WTC11 (cell line): ENCODE data around the gene SLC5A10. TPM values are rescaled to one million over a fixed set of nuclear protein-coding genes. Genes with fewer than 3 reads are reported as not detected.

Experiments used
- ATAC-seq: fragments of 200-7000 bp; cut with Tn5 transposase; 2 replicates; pipeline ENCODE4 v1.10.0; 2021; ENCODE audit warnings: mild to moderate bottlenecking, moderate library complexity
- CTCF ChIA-PET: fragments of 300-600 bp; sonication (Branson Sonifier 250); formaldehyde crosslinking; loops from one replicate; lab custom pipeline; 2021; ENCODE audit warnings: antibody characterized with exemption; lab: Charles Lee
- POLR2A ChIA-PET: fragments of 350-600 bp; sonication (Branson Sonifier 250); formaldehyde crosslinking; loops from one replicate; lab custom pipeline; 2021; ENCODE audit warnings: antibody characterized with exemption; lab: Charles Lee
- DNase-seq: peaks from one replicate; pipeline ENCODE4 v3.0.0; 2021; ENCODE audit warnings: low spot score
- H3K27ac Mint-ChIP-seq: 2 replicates; pipeline ENCODE4 v1.8.0; 2021; ENCODE audit warnings: mixed read lengths
- H3K27me3 Mint-ChIP-seq: 2 replicates; pipeline ENCODE4 v1.8.0; 2021; ENCODE audit warnings: low read depth, mild to moderate bottlenecking, moderate library complexity, mixed read lengths
- H3K36me3 Mint-ChIP-seq: 2 replicates; pipeline ENCODE4 v1.8.0; 2021; ENCODE audit warnings: mixed read lengths
- H3K4me1 Mint-ChIP-seq: 2 replicates; pipeline ENCODE4 v1.8.0; 2022; ENCODE audit warnings: mixed read lengths
- H3K4me3 Mint-ChIP-seq: 2 replicates; pipeline ENCODE4 v1.8.0; 2021; ENCODE audit warnings: mild to moderate bottlenecking, moderate library complexity, mixed read lengths
- H3K9me3 Mint-ChIP-seq: 2 replicates; pipeline ENCODE4 v1.8.0; 2021; ENCODE audit warnings: mixed read lengths
- ELF4 ChIP-seq: sonication (generic); formaldehyde crosslinking; IDR thresholded peaks from 2 replicates; pipeline ENCODE4 v1.8.1; 2022; ENCODE audit warnings: low read depth, mild to moderate bottlenecking, moderate library complexity, missing genetic modification reagents
- EMX1 ChIP-seq: fragments of 250-450 bp; sonication (Bioruptor Pico); IDR thresholded peaks from 2 replicates; pipeline ENCODE4 v1.8.0; 2021; ENCODE audit warnings: mild to moderate bottlenecking
- FOXP1 ChIP-seq: sonication (generic); formaldehyde crosslinking; IDR thresholded peaks from 2 replicates; pipeline ENCODE4 v1.8.0; 2022; ENCODE audit warnings: missing genetic modification reagents, mild to moderate bottlenecking, moderate library complexity, borderline replicate concordance
- GRHL2 ChIP-seq: fragments of 250-450 bp; sonication (Bioruptor Pico); IDR thresholded peaks from 2 replicates; pipeline ENCODE4 v1.8.0; 2022; ENCODE audit warnings: mild to moderate bottlenecking, moderate library complexity; ENCODE audit not compliant: insufficient replicate concordance, severe bottlenecking
- GTF2I ChIP-seq: fragments of 250-450 bp; sonication (Bioruptor Pico); conservative IDR thresholded peaks from 2 replicates; pipeline ENCODE4 v1.4.0; 2021; ENCODE audit warnings: mild to moderate bottlenecking
- JAZF1 ChIP-seq: fragments of 250-450 bp; sonication (Bioruptor Pico); IDR thresholded peaks from 2 replicates; pipeline ENCODE4 v1.9.0; 2021; ENCODE audit warnings: moderate library complexity, mild to moderate bottlenecking, inconsistent platforms
- KAT7 ChIP-seq: sonication (generic); formaldehyde crosslinking; IDR thresholded peaks from 2 replicates; pipeline ENCODE4 v1.8.1; 2023; ENCODE audit warnings: missing genetic modification reagents, mild to moderate bottlenecking, borderline replicate concordance
- RELA ChIP-seq: sonication (generic); formaldehyde crosslinking; IDR thresholded peaks from 2 replicates; pipeline ENCODE4 v1.8.1; 2022; ENCODE audit warnings: missing genetic modification reagents, mild to moderate bottlenecking, borderline replicate concordance
- SMAD3 ChIP-seq: sonication (generic); formaldehyde crosslinking; IDR thresholded peaks from 2 replicates; pipeline ENCODE4 v1.8.0; 2022; ENCODE audit warnings: missing genetic modification reagents, mild to moderate bottlenecking, borderline replicate concordance
- SMAD4 ChIP-seq: sonication (generic); formaldehyde crosslinking; IDR thresholded peaks from 2 replicates; pipeline ENCODE4 v1.8.0; 2022; ENCODE audit warnings: mild to moderate bottlenecking, missing genetic modification reagents
- SOX15 ChIP-seq: fragments of 250-450 bp; sonication (Bioruptor Pico); IDR thresholded peaks from 2 replicates; pipeline ENCODE4 v1.9.0; 2021; ENCODE audit warnings: mild to moderate bottlenecking
- TCF7 ChIP-seq: sonication (generic); formaldehyde crosslinking; IDR thresholded peaks from 2 replicates; pipeline ENCODE4 v1.8.0; 2022; ENCODE audit warnings: mild to moderate bottlenecking, low read depth, missing genetic modification reagents, moderate library complexity
- TEAD1 ChIP-seq: sonication (generic); formaldehyde crosslinking; IDR thresholded peaks from 2 replicates; pipeline ENCODE4 v1.8.0; 2022; ENCODE audit warnings: mild to moderate bottlenecking, missing genetic modification reagents
- ZNF138 ChIP-seq: sonication (generic); formaldehyde crosslinking; conservative IDR thresholded peaks from 2 replicates; pipeline ENCODE4 v1.8.1; 2022; ENCODE audit warnings: mild to moderate bottlenecking, moderate library complexity, missing genetic modification reagents
- ZNF219 ChIP-seq: sonication (generic); formaldehyde crosslinking; IDR thresholded peaks from 2 replicates; pipeline ENCODE4 v1.8.0; 2023; ENCODE audit warnings: missing genetic modification reagents, mild to moderate bottlenecking, borderline replicate concordance
- ZNF232 ChIP-seq: sonication (generic); formaldehyde crosslinking; IDR thresholded peaks from 2 replicates; pipeline ENCODE4 v1.8.0; 2022; ENCODE audit warnings: mild to moderate bottlenecking, missing genetic modification reagents
- total RNA-seq: library from RNA; stranded (reverse); gene quantifications from 3 replicates; pipeline ENCODE4 v1.2.3, GENCODE V29; 2021
- TF ChIP-seq, protein P1 (sequence below): fragments of 250-450 bp; sonication (Bioruptor Pico); IDR thresholded peaks from 2 replicates; pipeline ENCODE4 v1.8.0; 2021; ENCODE audit warnings: mild to moderate bottlenecking
- TF ChIP-seq, protein P2 (sequence below): sonication (generic); formaldehyde crosslinking; IDR thresholded peaks from 2 replicates; pipeline ENCODE4 v1.8.1; 2022; ENCODE audit warnings: low read depth, mild to moderate bottlenecking, moderate library complexity, missing genetic modification reagents, borderline replicate concordance
- TF ChIP-seq, protein P3 (sequence below): sonication (generic); formaldehyde crosslinking; IDR thresholded peaks from 2 replicates; pipeline ENCODE4 v1.8.0; 2023; ENCODE audit warnings: missing genetic modification reagents, mild to moderate bottlenecking, borderline replicate concordance
- TF ChIP-seq, protein P4 (sequence below): sonication (generic); formaldehyde crosslinking; IDR thresholded peaks from 2 replicates; pipeline ENCODE4 v1.8.1; 2022; ENCODE audit warnings: mild to moderate bottlenecking, missing genetic modification reagents, moderate library complexity, borderline replicate concordance
- TF ChIP-seq, protein P5 (sequence below): sonication (generic); formaldehyde crosslinking; IDR thresholded peaks from 2 replicates; pipeline ENCODE4 v1.8.1; 2023; ENCODE audit warnings: mild to moderate bottlenecking, missing genetic modification reagents, moderate library complexity
- TF ChIP-seq, protein P6 (sequence below): fragments of 200-600 bp; IDR thresholded peaks from 2 replicates; pipeline ENCODE4 v1.8.0; 2022; ENCODE audit warnings: antibody characterized with exemption
- TF ChIP-seq, protein P7 (sequence below): sonication (generic); formaldehyde crosslinking; IDR thresholded peaks from 2 replicates; pipeline ENCODE4 v1.8.1; 2023; ENCODE audit warnings: mild to moderate bottlenecking, missing genetic modification reagents, moderate library complexity

The SLC5A10 gene
- total RNA-seq, 1 experiment from 2014 or later, result not detected

DNA sequence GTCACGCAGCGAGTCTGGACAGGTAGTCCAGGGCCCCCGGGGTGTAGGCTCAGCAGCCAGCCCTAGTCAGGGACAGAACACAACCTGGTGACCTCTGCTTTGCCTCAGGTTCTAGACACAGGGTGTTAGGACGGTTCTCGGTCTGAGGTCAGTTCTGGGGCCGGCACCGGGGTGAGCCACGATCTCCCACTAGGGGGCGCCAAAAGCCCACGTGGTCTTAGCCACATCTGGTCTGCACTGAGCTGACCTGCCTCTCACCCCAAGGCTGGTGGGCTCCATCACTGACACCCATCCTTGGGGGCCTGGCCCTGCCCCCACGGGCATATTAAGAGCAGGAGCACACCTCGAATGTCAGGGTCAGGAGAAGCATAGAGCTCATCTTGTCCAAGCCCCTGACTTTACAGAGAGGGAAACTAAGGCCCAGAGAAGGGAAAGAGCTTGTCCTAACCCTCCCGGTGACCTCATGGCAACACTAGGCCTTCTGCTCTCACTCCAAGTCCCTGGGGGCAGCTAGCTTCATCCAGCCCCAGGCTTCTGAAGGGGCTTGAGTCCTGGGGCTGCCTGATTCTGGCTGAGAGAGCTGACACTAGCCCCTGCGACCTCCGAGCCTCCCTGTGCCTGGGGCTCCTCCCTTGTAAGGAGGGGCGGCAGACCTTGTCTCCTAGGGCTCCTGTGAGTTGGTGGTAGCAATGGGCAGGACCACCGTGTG is 9.0 kb downstream of the SLC5A10 start:
- CTCF ChIA-PET, result interaction anchor here (0.5 to 2.6 kb wide), 30 partner anchors 7 to 144 kb away, joined by 3 to 22 read pairs (median 5); partner anchors contain the start of genes FAM83G, PRPSAP2 and SLC5A10
- H3K4me1 Mint-ChIP-seq, result peaks cover 8% of the 10 kb centered on the region
- peak; percentile 95 for ATAC-seq
- no peaks in the 10 kb centered on the region for H3K27me3 Mint-ChIP-seq
- H3K27ac Mint-ChIP-seq, result no peak overlapping the region
- peak; percentile 93 for DNase-seq
- no peak overlapping the region for H3K4me3 Mint-ChIP-seq
- POLR2A ChIA-PET, result no interaction called here
- H3K36me3 Mint-ChIP-seq, result no peaks in the 10 kb centered on the region
- H3K9me3 Mint-ChIP-seq, result no peaks in the 10 kb centered on the region
- TF ChIP-seq, protein P1, sequence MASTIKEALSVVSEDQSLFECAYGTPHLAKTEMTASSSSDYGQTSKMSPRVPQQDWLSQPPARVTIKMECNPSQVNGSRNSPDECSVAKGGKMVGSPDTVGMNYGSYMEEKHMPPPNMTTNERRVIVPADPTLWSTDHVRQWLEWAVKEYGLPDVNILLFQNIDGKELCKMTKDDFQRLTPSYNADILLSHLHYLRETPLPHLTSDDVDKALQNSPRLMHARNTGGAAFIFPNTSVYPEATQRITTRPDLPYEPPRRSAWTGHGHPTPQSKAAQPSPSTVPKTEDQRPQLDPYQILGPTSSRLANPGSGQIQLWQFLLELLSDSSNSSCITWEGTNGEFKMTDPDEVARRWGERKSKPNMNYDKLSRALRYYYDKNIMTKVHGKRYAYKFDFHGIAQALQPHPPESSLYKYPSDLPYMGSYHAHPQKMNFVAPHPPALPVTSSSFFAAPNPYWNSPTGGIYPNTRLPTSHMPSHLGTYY (CRISPR knock-in tag), result no peak
- TF ChIP-seq JAZF1 (CRISPR knock-in tag) (no peak), KAT7 (CRISPR knock-in tag) (no peak), FOXP1 (no peak), SOX15 (CRISPR knock-in tag) (no peak), ZNF232 (CRISPR knock-in tag) (no peak), ELF4 (CRISPR knock-in tag) (no peak), GTF2I (CRISPR knock-in tag) (no peak), SMAD3 (CRISPR knock-in tag) (no peak), ZNF219 (CRISPR knock-in tag) (no peak), TCF7 (CRISPR knock-in tag) (no peak), ZNF138 (CRISPR knock-in tag) (no peak), SMAD4 (CRISPR knock-in tag) (no peak), RELA (CRISPR knock-in tag) (no peak), EMX1 (CRISPR knock-in tag) (no peak), GRHL2 (no peak), TEAD1 (CRISPR knock-in tag) (no peak)
- TF ChIP-seq, protein P2, sequence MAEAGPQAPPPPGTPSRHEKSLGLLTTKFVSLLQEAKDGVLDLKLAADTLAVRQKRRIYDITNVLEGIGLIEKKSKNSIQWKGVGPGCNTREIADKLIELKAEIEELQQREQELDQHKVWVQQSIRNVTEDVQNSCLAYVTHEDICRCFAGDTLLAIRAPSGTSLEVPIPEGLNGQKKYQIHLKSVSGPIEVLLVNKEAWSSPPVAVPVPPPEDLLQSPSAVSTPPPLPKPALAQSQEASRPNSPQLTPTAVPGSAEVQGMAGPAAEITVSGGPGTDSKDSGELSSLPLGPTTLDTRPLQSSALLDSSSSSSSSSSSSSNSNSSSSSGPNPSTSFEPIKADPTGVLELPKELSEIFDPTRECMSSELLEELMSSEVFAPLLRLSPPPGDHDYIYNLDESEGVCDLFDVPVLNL (CRISPR knock-in tag), result no peak
- TF ChIP-seq, protein P3, sequence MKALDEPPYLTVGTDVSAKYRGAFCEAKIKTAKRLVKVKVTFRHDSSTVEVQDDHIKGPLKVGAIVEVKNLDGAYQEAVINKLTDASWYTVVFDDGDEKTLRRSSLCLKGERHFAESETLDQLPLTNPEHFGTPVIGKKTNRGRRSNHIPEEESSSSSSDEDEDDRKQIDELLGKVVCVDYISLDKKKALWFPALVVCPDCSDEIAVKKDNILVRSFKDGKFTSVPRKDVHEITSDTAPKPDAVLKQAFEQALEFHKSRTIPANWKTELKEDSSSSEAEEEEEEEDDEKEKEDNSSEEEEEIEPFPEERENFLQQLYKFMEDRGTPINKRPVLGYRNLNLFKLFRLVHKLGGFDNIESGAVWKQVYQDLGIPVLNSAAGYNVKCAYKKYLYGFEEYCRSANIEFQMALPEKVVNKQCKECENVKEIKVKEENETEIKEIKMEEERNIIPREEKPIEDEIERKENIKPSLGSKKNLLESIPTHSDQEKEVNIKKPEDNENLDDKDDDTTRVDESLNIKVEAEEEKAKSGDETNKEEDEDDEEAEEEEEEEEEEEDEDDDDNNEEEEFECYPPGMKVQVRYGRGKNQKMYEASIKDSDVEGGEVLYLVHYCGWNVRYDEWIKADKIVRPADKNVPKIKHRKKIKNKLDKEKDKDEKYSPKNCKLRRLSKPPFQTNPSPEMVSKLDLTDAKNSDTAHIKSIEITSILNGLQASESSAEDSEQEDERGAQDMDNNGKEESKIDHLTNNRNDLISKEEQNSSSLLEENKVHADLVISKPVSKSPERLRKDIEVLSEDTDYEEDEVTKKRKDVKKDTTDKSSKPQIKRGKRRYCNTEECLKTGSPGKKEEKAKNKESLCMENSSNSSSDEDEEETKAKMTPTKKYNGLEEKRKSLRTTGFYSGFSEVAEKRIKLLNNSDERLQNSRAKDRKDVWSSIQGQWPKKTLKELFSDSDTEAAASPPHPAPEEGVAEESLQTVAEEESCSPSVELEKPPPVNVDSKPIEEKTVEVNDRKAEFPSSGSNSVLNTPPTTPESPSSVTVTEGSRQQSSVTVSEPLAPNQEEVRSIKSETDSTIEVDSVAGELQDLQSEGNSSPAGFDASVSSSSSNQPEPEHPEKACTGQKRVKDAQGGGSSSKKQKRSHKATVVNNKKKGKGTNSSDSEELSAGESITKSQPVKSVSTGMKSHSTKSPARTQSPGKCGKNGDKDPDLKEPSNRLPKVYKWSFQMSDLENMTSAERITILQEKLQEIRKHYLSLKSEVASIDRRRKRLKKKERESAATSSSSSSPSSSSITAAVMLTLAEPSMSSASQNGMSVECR (CRISPR knock-in tag), result no peak
- TF ChIP-seq, protein P4, sequence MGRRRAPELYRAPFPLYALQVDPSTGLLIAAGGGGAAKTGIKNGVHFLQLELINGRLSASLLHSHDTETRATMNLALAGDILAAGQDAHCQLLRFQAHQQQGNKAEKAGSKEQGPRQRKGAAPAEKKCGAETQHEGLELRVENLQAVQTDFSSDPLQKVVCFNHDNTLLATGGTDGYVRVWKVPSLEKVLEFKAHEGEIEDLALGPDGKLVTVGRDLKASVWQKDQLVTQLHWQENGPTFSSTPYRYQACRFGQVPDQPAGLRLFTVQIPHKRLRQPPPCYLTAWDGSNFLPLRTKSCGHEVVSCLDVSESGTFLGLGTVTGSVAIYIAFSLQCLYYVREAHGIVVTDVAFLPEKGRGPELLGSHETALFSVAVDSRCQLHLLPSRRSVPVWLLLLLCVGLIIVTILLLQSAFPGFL (CRISPR knock-in tag), result no peak
- TF ChIP-seq, protein P5, sequence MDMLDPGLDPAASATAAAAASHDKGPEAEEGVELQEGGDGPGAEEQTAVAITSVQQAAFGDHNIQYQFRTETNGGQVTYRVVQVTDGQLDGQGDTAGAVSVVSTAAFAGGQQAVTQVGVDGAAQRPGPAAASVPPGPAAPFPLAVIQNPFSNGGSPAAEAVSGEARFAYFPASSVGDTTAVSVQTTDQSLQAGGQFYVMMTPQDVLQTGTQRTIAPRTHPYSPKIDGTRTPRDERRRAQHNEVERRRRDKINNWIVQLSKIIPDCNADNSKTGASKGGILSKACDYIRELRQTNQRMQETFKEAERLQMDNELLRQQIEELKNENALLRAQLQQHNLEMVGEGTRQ (CRISPR knock-in tag), result peak; percentile 62
- TF ChIP-seq, protein P6, sequence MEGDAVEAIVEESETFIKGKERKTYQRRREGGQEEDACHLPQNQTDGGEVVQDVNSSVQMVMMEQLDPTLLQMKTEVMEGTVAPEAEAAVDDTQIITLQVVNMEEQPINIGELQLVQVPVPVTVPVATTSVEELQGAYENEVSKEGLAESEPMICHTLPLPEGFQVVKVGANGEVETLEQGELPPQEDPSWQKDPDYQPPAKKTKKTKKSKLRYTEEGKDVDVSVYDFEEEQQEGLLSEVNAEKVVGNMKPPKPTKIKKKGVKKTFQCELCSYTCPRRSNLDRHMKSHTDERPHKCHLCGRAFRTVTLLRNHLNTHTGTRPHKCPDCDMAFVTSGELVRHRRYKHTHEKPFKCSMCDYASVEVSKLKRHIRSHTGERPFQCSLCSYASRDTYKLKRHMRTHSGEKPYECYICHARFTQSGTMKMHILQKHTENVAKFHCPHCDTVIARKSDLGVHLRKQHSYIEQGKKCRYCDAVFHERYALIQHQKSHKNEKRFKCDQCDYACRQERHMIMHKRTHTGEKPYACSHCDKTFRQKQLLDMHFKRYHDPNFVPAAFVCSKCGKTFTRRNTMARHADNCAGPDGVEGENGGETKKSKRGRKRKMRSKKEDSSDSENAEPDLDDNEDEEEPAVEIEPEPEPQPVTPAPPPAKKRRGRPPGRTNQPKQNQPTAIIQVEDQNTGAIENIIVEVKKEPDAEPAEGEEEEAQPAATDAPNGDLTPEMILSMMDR, result peak; percentile 94
- TF ChIP-seq, protein P7, sequence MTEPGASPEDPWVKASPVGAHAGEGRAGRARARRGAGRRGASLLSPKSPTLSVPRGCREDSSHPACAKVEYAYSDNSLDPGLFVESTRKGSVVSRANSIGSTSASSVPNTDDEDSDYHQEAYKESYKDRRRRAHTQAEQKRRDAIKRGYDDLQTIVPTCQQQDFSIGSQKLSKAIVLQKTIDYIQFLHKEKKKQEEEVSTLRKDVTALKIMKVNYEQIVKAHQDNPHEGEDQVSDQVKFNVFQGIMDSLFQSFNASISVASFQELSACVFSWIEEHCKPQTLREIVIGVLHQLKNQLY (CRISPR knock-in tag), result no peak
